ENCODE data around the gene KHDC4. TPM values are rescaled to one million over a fixed set of nuclear protein-coding genes. Genes with fewer than 3 reads are reported as not detected.

KHDC4 gene
- total RNA-seq, 1 donor from 2014 or later = 83.5 TPM

DNA sequence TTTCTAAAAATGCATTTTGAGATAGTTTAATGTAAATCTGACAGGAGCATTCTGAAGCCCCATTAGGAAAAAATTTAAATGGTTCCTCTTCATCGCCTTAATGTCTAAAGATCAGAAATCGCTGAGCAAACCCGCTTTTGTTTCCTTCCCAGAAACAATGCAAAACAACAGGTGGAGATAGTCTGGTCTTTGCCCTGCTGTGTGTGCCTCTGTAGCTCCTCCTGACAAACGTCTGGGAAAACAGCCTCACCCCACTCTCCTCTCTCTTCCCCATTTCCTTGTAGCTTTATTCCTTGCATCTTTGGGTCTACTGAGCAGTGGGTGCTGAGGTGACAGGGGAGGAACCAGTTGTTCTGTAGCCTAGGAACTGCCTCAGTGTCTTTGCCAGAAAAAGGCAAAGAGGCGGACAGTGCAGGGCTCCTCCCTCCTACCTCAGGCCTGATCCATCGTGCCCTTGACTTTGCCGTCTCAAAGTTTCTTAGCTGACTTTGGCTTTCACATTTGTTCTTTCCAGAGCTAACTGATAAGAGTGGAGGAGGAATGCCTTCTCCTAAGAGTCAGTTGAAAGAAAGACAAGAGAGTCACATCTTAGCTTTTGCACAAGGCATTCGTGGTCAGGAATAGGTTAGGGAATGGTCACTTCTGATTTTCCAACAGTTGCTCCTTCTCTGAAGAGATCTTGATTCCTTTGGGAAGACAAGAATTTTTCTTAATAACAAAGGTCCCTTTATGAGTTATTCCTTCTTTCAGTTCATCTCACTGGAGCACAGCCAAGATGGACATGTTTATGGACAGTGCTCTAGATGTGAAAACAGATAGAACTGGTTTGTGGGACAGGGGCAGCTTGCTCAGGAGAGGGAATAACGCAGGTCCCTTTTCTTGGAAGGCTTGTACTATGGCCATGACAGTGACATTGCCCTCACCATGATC lies 49.9 kb downstream of the KHDC4 start:
- intact Hi-C loops (cut with micrococcal nuclease) = no loop called here
- H3K9me3 Mint-ChIP-seq = no peaks in the 10 kb centered on the region
- H3K4me1 Mint-ChIP-seq (ENCODE audit: low read depth) = no peaks in the 10 kb centered on the region
- H3K27me3 Mint-ChIP-seq (ENCODE audit: low read depth) = no peaks in the 10 kb centered on the region
- no peak for DNase-seq (ENCODE audit: low spot score)
- no peak overlapping the region for H3K4me3 Mint-ChIP-seq (ENCODE audit: low read depth)
- no peak overlapping the region for H3K27ac Mint-ChIP-seq
- peaks cover 12% of the 10 kb centered on the region for H3K36me3 Mint-ChIP-seq (ENCODE audit: low read depth)

DNA sequence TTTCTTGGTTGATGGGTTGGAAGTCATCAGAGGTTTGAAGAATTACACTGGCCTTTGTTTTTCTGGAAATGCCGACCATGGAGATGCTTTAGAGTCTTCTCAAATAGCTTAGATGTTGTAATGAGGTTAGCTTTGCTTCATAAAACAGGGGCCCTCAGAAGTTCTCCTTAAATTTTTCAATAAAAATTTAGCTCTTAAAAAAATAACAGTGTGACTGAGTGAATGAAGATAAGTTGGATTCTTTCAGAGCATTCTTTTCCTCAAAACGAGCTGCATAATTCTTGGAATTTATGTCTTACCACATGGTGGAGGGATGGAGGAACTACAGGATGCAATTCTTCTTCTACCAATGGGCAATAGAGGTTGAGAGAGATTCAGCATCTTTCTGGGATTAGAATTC lies 51.4 kb downstream of the KHDC4 start:
- H3K27me3 Mint-ChIP-seq (ENCODE audit: low read depth) = no peaks in the 10 kb centered on the region
- no peaks in the 10 kb centered on the region for H3K4me1 Mint-ChIP-seq (ENCODE audit: low read depth)
- intact Hi-C loops (cut with micrococcal nuclease) = no loop called here
- no peak overlapping the region for H3K4me3 Mint-ChIP-seq (ENCODE audit: low read depth)
- peaks cover 12% of the 10 kb centered on the region for H3K36me3 Mint-ChIP-seq (ENCODE audit: low read depth)
- no peaks in the 10 kb centered on the region for H3K9me3 Mint-ChIP-seq
- no peak overlapping the region for H3K27ac Mint-ChIP-seq
- DNase-seq (ENCODE audit: low spot score) = no peak

DNA sequence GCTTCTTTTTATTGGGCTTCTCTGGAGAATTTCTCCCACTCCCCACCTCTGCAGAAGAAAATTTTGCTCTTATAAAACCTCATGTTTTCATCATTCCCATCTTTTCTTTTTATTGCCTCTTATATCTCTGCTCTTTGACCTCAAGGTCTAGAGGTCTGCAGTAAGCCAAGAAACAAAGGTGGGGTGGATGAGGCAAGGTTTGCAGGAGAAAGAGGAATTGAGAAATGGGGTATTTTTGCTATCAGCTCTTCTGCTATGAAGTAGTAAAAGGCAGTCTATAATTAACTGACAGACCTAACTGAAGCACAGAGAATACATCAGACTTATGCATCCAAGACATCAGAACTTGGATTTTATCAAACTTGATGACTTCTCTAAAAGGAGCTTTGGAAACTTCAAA lies 52.0 kb downstream of the KHDC4 start:
- peaks cover 12% of the 10 kb centered on the region for H3K36me3 Mint-ChIP-seq (ENCODE audit: low read depth)
- DNase-seq (ENCODE audit: low spot score) = no peak
- intact Hi-C loops (cut with micrococcal nuclease) = no loop called here
- H3K4me1 Mint-ChIP-seq (ENCODE audit: low read depth) = no peaks in the 10 kb centered on the region
- H3K4me3 Mint-ChIP-seq (ENCODE audit: low read depth) = no peak overlapping the region
- H3K9me3 Mint-ChIP-seq = no peaks in the 10 kb centered on the region
- no peaks in the 10 kb centered on the region for H3K27me3 Mint-ChIP-seq (ENCODE audit: low read depth)
- no peak overlapping the region for H3K27ac Mint-ChIP-seq

DNA sequence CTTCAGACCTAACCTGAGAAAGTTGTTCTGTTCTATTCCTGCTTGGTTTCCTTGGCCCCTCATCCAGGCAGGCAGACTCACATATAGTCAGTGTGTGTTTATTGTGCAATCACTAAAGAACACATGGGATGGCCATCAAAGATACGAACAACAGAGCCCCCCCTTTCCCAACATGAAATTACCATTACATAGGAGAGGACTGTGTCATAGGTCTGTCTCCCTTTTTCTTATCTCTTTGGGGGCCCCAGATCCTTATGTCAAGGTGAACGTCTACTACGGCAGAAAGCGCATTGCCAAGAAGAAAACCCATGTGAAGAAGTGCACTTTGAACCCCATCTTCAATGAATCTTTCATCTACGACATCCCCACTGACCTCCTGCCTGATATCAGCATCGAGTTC lies 53.3 kb downstream of the KHDC4 start:
- H3K4me1 Mint-ChIP-seq (ENCODE audit: low read depth) = no peaks in the 10 kb centered on the region
- H3K27me3 Mint-ChIP-seq (ENCODE audit: low read depth) = no peaks in the 10 kb centered on the region
- no peak for DNase-seq (ENCODE audit: low spot score)
- H3K36me3 Mint-ChIP-seq (ENCODE audit: low read depth) = peaks cover 12% of the 10 kb centered on the region
- H3K4me3 Mint-ChIP-seq (ENCODE audit: low read depth) = no peak overlapping the region
- no peak overlapping the region for H3K27ac Mint-ChIP-seq
- intact Hi-C loops (cut with micrococcal nuclease) = no loop called here
- H3K9me3 Mint-ChIP-seq = no peaks in the 10 kb centered on the region

DNA sequence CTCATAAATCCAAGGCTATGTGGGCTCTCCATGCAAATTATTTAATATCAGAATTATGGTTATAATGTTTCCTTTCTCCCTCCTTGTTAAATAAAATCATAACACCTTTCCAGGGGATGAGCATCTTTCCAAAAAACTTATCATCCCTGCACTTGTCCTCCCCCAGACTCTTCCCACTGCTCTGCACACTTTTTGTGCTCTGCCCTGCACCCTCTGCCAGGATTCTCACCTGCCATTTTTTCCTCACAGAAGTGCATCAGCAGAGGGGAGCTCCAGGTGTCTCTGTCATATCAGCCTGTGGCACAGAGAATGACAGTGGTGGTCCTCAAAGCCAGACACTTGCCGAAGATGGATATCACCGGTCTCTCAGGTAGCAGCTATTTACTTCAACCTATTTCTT lies 54.0 kb downstream of the KHDC4 start:
- intact Hi-C loops (cut with micrococcal nuclease) = no loop called here
- peaks cover 12% of the 10 kb centered on the region for H3K36me3 Mint-ChIP-seq (ENCODE audit: low read depth)
- no peaks in the 10 kb centered on the region for H3K4me1 Mint-ChIP-seq (ENCODE audit: low read depth)
- DNase-seq (ENCODE audit: low spot score) = no peak
- H3K27ac Mint-ChIP-seq = no peak overlapping the region
- no peaks in the 10 kb centered on the region for H3K9me3 Mint-ChIP-seq
- H3K27me3 Mint-ChIP-seq (ENCODE audit: low read depth) = no peaks in the 10 kb centered on the region
- no peak overlapping the region for H3K4me3 Mint-ChIP-seq (ENCODE audit: low read depth)

DNA sequence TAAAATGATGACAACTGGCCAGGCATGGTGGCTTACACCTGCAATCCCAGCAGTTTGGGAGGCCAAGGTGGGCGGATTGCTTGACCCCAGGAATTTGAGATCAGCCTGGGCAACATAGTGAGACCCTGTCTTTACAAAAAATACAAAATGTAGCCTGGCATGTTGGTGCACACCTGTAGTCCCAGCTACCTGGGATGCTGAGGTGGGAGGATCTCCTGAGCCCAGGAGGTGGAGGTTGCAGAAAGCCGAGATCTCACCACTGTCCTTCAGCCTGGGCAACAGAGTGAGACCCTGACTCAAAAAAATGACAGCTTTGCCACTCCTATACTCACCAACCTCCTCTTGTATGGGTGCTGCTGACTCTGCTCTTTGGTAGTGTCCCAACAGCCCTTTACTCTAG lies 56.3 kb downstream of the KHDC4 start:
- H3K36me3 Mint-ChIP-seq (ENCODE audit: low read depth) = peaks cover 10% of the 10 kb centered on the region
- H3K27ac Mint-ChIP-seq = no peak overlapping the region
- no peak overlapping the region for H3K4me3 Mint-ChIP-seq (ENCODE audit: low read depth)
- H3K9me3 Mint-ChIP-seq = no peaks in the 10 kb centered on the region
- H3K27me3 Mint-ChIP-seq (ENCODE audit: low read depth) = no peaks in the 10 kb centered on the region
- DNase-seq (ENCODE audit: low spot score) = no peak
- H3K4me1 Mint-ChIP-seq (ENCODE audit: low read depth) = no peaks in the 10 kb centered on the region
- intact Hi-C loops (cut with micrococcal nuclease) = no loop called here

DNA sequence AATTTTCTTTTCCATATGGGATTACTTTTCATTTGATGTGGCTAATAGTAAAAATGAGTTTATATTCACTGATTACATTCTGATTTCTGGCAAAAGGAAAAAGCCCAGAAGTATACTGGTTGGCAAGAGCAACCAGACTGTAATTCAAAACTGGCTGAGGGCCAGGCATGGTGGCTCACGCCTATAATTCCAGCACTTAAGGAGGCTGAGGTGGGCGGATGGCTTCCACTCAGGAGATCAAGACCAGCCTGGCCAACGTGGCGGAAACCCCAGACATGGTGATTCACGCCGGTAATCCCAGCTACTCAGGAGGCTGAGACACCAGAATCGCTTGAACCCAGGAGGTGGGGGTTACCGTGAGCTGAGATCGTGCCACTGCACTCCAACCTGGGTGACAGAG lies 60.4 kb downstream of the KHDC4 start:
- no peak overlapping the region for H3K27ac Mint-ChIP-seq
- peaks cover 8% of the 10 kb centered on the region for H3K36me3 Mint-ChIP-seq (ENCODE audit: low read depth)
- no peaks in the 10 kb centered on the region for H3K4me1 Mint-ChIP-seq (ENCODE audit: low read depth)
- H3K9me3 Mint-ChIP-seq = no peaks in the 10 kb centered on the region
- H3K4me3 Mint-ChIP-seq (ENCODE audit: low read depth) = no peak overlapping the region
- no peaks in the 10 kb centered on the region for H3K27me3 Mint-ChIP-seq (ENCODE audit: low read depth)
- no peak for DNase-seq (ENCODE audit: low spot score)
- intact Hi-C loops (cut with micrococcal nuclease) = no loop called here

DNA sequence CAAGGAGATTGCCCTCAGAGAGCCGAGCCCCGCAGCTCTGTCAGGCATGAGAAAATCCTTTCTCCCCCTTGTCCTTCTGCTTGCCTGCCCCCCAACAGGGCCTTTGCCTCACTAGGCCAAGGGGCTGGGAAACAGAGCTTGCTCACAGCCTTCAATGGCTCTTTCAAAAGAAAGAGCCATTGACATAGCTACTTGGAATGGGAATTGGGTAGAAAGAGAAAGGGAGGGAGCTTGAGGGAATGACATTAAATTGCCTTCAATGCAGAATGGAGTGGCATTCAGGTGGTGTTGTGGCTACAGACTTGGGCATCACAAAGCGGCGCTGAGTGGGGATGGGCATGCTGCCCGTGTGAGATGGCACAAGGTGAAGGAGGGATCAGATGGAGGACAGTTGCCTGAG lies 61.7 kb downstream of the KHDC4 start:
- no peaks in the 10 kb centered on the region for H3K4me1 Mint-ChIP-seq (ENCODE audit: low read depth)
- no peaks in the 10 kb centered on the region for H3K27me3 Mint-ChIP-seq (ENCODE audit: low read depth)
- no peak overlapping the region for H3K27ac Mint-ChIP-seq
- no peak for DNase-seq (ENCODE audit: low spot score)
- no peak overlapping the region for H3K4me3 Mint-ChIP-seq (ENCODE audit: low read depth)
- intact Hi-C loops (cut with micrococcal nuclease) = no loop called here
- H3K36me3 Mint-ChIP-seq (ENCODE audit: low read depth) = peaks cover 8% of the 10 kb centered on the region
- H3K9me3 Mint-ChIP-seq = no peaks in the 10 kb centered on the region

DNA sequence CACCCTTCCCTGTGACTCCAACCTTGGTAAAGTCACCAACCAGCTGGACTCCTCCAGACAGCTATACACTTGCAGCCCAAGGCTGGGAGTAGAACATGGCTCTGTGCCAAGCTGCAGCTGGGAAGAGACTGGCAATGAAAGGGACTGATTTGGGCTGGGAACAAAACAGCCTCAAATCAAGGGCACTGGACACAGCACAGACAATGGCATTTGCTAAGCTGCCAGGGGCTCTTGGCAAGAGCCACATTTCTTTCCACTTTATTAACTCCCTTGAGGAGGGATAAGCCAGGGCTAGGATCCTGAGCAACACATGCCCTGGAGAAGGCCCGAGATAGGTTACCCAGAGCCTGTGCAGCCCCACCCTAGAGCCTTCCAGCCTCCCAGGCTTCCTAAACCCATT lies 62.8 kb downstream of the KHDC4 start:
- Mint-ChIP-seq H3K36me3 (ENCODE audit: low read depth) (peaks cover 8% of the 10 kb centered on the region), H3K27ac (no peak overlapping the region), H3K4me1 (ENCODE audit: low read depth) (no peaks in the 10 kb centered on the region), H3K27me3 (ENCODE audit: low read depth) (no peaks in the 10 kb centered on the region), H3K4me3 (ENCODE audit: low read depth) (no peak overlapping the region), H3K9me3 (no peaks in the 10 kb centered on the region)
- DNase-seq (ENCODE audit: low spot score) = no peak
- intact Hi-C loops (cut with micrococcal nuclease) = no loop called here

DNA sequence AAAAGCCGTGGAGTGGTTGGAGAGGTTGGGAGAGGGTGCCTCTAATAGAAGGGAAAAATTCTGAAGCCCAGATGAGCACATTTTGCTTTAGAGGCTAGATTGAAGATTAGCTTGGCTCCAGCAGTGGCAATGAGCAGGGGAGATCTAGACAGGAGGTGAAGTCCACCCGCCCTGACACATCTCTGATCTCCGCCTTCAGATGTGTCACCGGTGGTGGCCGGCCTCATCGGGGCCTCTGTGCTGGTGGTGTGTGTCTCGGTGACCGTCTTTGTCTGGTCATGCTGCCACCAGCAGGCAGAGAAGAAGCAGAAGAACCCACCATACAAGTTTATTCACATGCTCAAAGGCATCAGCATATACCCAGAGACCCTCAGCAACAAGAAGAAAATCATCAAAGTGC lies 66.4 kb downstream of the KHDC4 start:
- no peaks in the 10 kb centered on the region for H3K9me3 Mint-ChIP-seq
- H3K36me3 Mint-ChIP-seq (ENCODE audit: low read depth) = peaks cover 8% of the 10 kb centered on the region
- peaks cover under 1% of the 10 kb centered on the region for H3K4me1 Mint-ChIP-seq (ENCODE audit: low read depth)
- H3K27me3 Mint-ChIP-seq (ENCODE audit: low read depth) = no peaks in the 10 kb centered on the region
- no peak for DNase-seq (ENCODE audit: low spot score)
- intact Hi-C loops (cut with micrococcal nuclease) = no loop called here
- no peak overlapping the region for H3K4me3 Mint-ChIP-seq (ENCODE audit: low read depth)
- H3K27ac Mint-ChIP-seq = no peak overlapping the region

DNA sequence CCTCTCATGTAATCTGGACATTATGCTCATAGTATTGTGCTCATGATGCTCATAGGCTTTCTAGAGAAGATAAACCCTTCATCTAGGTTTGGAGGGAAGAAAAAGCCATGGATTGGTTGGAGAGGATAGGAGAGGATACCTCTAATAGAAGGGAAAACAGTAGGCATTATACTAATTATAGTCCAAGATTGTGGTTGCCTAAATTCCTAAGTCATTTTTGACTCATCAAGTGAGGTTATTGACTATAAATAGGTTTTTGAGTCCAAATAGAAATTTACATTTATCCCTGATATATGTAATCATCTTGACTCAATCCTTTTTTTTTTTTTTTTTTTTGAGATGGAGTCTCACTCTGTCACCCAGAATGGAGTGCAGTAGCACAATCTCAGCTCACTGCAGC lies 69.8 kb downstream of the KHDC4 start:
- Mint-ChIP-seq H3K9me3 (no peaks in the 10 kb centered on the region), H3K4me3 (ENCODE audit: low read depth) (no peak overlapping the region), H3K36me3 (ENCODE audit: low read depth) (peaks cover 7% of the 10 kb centered on the region), H3K27me3 (ENCODE audit: low read depth) (no peaks in the 10 kb centered on the region), H3K4me1 (ENCODE audit: low read depth) (peaks cover 21% of the 10 kb centered on the region), H3K27ac (no peak overlapping the region)
- no peak for DNase-seq (ENCODE audit: low spot score)
- intact Hi-C loops (cut with micrococcal nuclease) = no loop called here
